BE2C (cell line): Measurements from ENCODE around the gene BAHCC1.

Experiments
- DNase-seq: peaks from one replicate; pipeline ENCODE4 v3.0.0-alpha.2; 2020
- H3K27me3 ChIP-seq: fragments of 250-450 bp; sonication (Bioruptor Pico); 2 replicates; pipeline ENCODE4 v1.5.1; 2020; ENCODE audit warnings: mild to moderate bottlenecking
- H3K36me3 ChIP-seq: fragments of 250-450 bp; sonication (Bioruptor Pico); 2 replicates; pipeline ENCODE4 v1.5.1; 2020; ENCODE audit warnings: mild to moderate bottlenecking
- H3K4me1 ChIP-seq: fragments of 250-450 bp; sonication (Bioruptor Pico); 2 replicates; pipeline ENCODE4 v1.5.1; 2020
- H3K4me3 ChIP-seq: 2 replicates; pipeline ENCODE4 v1.5.1; 2011; ENCODE audit warnings: low read depth, low read length
- H3K9me3 ChIP-seq: fragments of 250-450 bp; sonication (Bioruptor Pico); 2 replicates; pipeline ENCODE4 v1.5.1; 2020
- TF ChIP-seq, protein P1 (sequence below): IDR thresholded peaks from 2 replicates; pipeline ENCODE4 v1.5.1; 2012; ENCODE audit warnings: mild to moderate bottlenecking, low read depth, low read length

The BAHCC1 gene

DNA sequence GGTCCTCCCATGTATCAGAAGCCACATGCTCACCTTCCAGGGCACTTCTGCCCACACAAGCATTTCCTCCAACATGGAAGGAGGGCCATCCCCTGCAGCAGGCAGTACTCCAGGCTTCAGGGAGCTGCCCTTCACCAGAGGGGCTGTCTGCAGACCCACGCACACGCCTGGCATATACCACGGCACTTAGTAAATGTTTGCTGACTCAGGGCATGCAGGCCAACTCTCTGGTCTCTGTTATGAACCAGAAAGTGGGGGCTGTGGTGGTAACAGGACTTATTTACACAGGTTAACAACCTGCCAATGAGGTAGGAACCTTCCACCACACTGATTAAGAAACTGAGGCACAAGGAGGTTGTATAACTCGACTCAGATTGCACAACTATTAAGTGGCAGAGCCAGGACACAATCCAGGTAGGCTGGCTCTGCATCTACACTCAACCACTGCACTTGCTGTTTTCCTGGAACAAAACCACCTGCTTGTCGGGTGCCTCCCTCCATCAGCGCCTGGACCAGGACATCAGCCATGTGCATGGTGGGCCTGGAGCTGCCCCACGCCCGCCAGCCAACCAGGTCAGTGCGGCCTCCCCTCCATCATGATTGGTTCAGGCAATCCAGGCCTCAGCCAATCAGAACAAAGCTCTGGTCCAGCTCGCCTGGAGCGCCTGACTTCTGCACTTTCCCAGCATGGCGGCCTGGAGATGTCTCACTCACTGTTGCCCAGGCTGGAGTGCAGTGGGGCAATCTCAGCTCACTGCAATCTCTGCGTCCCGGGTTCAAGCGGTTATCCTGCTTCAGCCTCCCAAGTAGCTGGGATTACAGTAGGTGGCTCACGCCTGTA is 98.2 kb downstream of the BAHCC1 start:
- TF ChIP-seq, protein P1, sequence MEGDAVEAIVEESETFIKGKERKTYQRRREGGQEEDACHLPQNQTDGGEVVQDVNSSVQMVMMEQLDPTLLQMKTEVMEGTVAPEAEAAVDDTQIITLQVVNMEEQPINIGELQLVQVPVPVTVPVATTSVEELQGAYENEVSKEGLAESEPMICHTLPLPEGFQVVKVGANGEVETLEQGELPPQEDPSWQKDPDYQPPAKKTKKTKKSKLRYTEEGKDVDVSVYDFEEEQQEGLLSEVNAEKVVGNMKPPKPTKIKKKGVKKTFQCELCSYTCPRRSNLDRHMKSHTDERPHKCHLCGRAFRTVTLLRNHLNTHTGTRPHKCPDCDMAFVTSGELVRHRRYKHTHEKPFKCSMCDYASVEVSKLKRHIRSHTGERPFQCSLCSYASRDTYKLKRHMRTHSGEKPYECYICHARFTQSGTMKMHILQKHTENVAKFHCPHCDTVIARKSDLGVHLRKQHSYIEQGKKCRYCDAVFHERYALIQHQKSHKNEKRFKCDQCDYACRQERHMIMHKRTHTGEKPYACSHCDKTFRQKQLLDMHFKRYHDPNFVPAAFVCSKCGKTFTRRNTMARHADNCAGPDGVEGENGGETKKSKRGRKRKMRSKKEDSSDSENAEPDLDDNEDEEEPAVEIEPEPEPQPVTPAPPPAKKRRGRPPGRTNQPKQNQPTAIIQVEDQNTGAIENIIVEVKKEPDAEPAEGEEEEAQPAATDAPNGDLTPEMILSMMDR: no peak
- H3K9me3 ChIP-seq: no peaks in the 10 kb centered on the region
- no peaks in the 10 kb centered on the region for H3K36me3 ChIP-seq
- DNase-seq: no peak
- no peaks in the 10 kb centered on the region for H3K27me3 ChIP-seq
- no peak overlapping the region for H3K4me3 ChIP-seq
- H3K4me1 ChIP-seq: peaks cover 12% of the 10 kb centered on the region

DNA sequence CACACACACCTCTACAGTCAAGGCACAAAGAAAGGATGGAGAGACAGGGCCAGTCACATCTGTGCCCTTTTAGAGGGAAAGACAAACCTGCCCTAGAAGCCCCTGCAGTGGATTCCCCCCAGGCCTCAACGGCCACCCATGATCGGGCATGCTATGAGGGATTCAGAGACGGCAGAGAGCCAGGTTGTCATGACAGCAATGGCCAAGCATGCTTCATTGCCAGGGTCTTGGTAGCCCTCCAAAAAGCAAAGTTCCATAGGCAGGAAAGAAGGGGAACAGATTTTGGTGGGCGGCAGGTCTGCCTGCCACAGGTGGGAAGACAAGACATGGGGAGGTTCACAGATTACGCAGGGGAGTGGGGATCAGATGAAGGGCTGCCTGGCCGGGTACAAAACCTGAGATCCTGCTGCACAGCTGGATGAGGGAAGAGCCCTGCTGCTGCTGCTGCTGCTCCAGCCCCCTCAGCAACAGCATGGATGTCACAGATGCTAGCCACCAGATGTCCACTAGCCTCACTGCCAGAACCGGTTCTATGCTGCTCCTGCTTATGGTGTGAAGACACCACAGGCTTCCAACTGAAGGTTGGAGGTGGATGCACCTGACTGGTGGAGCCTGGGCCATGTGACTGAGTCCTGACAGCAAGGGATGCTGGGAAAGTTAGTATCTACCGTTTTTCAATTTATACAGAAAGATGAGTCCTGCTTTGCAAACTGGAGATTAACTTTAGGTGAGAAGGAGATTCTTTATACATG is 99.5 kb downstream of the BAHCC1 start:
- no peaks in the 10 kb centered on the region for H3K9me3 ChIP-seq
- DNase-seq: no peak
- H3K4me1 ChIP-seq: peaks cover 9% of the 10 kb centered on the region
- no peak overlapping the region for H3K4me3 ChIP-seq
- H3K27me3 ChIP-seq: no peaks in the 10 kb centered on the region
- TF ChIP-seq, protein P1: no peak
- H3K36me3 ChIP-seq: no peaks in the 10 kb centered on the region

DNA sequence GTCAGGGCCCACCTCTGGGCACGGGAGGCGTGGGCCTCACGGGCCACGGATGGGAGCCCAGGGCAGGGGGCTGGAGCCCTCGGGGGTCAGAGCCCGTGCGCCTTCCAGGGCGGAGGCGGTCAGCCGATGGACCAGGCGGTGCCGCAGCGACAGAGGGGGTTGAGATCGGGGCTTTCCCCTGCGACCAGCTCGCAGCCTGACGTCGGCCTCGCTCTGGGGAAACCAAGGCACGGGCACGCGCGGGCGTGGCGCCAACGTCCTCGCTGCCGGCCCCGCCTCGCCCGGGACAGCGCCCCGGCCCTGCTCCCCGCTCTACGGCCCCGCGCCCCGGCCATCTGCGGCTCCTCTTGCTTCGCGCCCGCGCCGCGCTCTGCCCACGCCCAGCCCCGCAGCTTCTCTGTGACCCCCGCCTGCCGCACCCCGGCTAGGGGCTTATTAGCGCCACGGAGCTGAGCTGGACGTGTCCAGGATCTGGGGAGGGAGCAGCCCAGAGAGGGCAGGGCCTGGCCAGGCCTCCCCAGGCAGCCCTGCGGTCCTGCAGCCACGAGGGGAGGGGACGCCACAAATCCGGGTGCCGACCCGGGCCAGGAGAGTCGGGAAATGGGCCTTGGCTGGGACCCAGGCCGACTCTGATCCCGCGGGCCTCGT is 103.8 kb downstream of the BAHCC1 start:
- H3K36me3 ChIP-seq: no peaks in the 10 kb centered on the region
- TF ChIP-seq, protein P1: no peak

DNA sequence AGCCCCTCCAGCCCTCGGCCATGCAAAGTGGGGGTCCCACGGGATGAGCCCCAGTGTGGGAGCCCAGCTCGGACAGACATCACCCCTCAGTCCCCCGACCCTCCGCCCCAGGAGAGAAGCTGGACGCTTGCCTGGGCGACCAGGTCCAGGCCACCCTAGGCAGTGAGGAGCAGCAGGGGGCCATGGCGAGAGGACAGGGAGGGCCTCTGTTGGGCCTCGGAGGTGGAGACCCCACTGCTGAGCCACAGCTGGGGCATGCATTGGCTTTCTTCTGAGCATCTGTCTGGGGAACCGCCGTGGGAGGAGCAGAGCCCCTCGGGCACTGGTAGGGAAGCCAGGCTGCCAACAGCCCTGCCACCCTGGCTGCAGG is 104.3 kb downstream of the BAHCC1 start:
- H3K9me3 ChIP-seq: no peaks in the 10 kb centered on the region
- peak; percentile 6 for DNase-seq
- no peak overlapping the region for H3K4me3 ChIP-seq
- H3K27me3 ChIP-seq: no peaks in the 10 kb centered on the region
- TF ChIP-seq, protein P1: no peak
- H3K4me1 ChIP-seq: no peaks in the 10 kb centered on the region
- H3K36me3 ChIP-seq: no peaks in the 10 kb centered on the region

More for the DNA sequence above, 103.8 kb downstream of the BAHCC1 start:
- Histone ChIP-seq H3K27me3 (no peaks in the 10 kb centered on the region), H3K4me1 (no peaks in the 10 kb centered on the region), H3K4me3 (no peak overlapping the region), H3K9me3 (no peaks in the 10 kb centered on the region)
- DNase-seq: no peak

DNA sequence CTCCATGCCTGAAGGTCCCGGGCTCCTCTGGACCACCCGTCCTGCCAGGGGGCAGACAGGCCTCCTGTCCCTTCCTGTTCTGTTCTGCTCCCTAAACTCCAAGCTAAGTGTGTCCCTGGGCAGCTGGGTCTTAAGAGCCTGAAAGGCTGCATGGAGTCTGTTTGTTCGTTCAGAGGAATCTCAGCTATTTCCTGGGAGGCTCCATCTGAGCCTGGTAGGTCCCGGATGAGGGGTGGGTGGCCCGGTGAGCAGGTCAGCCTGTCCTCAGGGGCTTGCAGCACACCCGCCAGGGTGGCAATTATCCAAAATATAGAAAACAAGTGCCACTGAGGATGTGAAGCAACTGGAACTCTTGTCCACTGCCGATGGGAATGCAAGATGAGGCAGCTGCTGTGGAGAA is 104.8 kb downstream of the BAHCC1 start:
- Histone ChIP-seq H3K36me3 (no peaks in the 10 kb centered on the region), H3K27me3 (no peaks in the 10 kb centered on the region), H3K4me3 (no peak overlapping the region), H3K9me3 (no peaks in the 10 kb centered on the region), H3K4me1 (no peaks in the 10 kb centered on the region)
- TF ChIP-seq, protein P1: no peak
- peak; percentile 4 for DNase-seq
